IMR-90 (cell line): ENCODE measurements around the gene KCNG4. TPM values are rescaled to one million over a fixed set of nuclear protein-coding genes. Genes with fewer than 3 reads are reported as not detected.
A peak's percentile ranks its signal among the peaks of the same experiment; 100 is the strongest.

ENCODE experiments used
- ATAC-seq: fragments of 200-7000 bp; cut with Tn5 transposase; 2 replicates; pipeline ENCODE4 v1.9.1; 2020; ENCODE audit warnings: low read depth, mild to moderate bottlenecking, moderate library complexity
- BruUV-seq: library from RNA; stranded (reverse); fragments of 400-500 nt; replicated peaks from 2 replicates; lab custom pipeline; 2021; lab: Mats Ljungman, UMichigan
- CTCF ChIA-PET: fragments of 300-600 bp; formaldehyde crosslinking; extraction: SDS; loops from one replicate; lab custom pipeline; 2021; ENCODE audit warnings: antibody characterized with exemption; lab: Yijun Ruan, JAX
- POLR2A ChIA-PET: fragments of 300-600 bp; sonication (Branson Sonifier 250); formaldehyde crosslinking; loops from one replicate; lab custom pipeline; 2022; ENCODE audit warnings: antibody characterized with exemption; ENCODE audit not compliant: unreplicated experiment; lab: Charles Lee
- DNase-seq: peaks from one replicate; pipeline ENCODE4 v3.0.0; 2013
- H2AFZ ChIP-seq: replicated peaks from 2 replicates; pipeline ENCODE3; 2013; ENCODE audit warnings: low read length, mild to moderate bottlenecking; ENCODE audit not compliant: poor library complexity
- H2AK5ac ChIP-seq: 2 replicates; pipeline ENCODE4 v1.6.1; 2013; ENCODE audit warnings: low read depth, low read length, inconsistent platforms
- H2AK9ac ChIP-seq: replicated peaks from 2 replicates; pipeline ENCODE3; 2013; ENCODE audit warnings: mild to moderate bottlenecking, low read depth, low read length, moderate library complexity; ENCODE audit not compliant: poor library complexity
- H2BK120ac ChIP-seq: 2 replicates; pipeline ENCODE4 v1.6.1; 2013; ENCODE audit warnings: low read depth, low read length, inconsistent platforms
- H2BK15ac ChIP-seq: 3 replicates; pipeline ENCODE4 v1.6.1; 2013; ENCODE audit warnings: low read depth, low read length, inconsistent platforms
- H2BK20ac ChIP-seq: 2 replicates; pipeline ENCODE4 v1.6.1; 2013; ENCODE audit warnings: low read depth, mild to moderate bottlenecking, inconsistent platforms, low read length, moderate library complexity
- H2BK5ac ChIP-seq: 2 replicates; pipeline ENCODE4 v1.6.1; 2013; ENCODE audit warnings: mild to moderate bottlenecking, low read depth, low read length, inconsistent platforms; ENCODE audit not compliant: poor library complexity, severe bottlenecking
- H3K14ac ChIP-seq: replicated peaks from 2 replicates; pipeline ENCODE4 v1.6.1; 2013; ENCODE audit warnings: low read depth, low read length, inconsistent platforms
- H3K18ac ChIP-seq: 2 replicates; pipeline ENCODE4 v1.6.1; 2013; ENCODE audit warnings: low read depth, low read length, control low read depth
- H3K23ac ChIP-seq: 2 replicates; pipeline ENCODE4 v1.6.1; 2013; ENCODE audit warnings: low read depth, low read length, inconsistent platforms
- H3K27ac ChIP-seq: 2 replicates; pipeline ENCODE4 v1.5.1; 2013; ENCODE audit warnings: mild to moderate bottlenecking, control low read depth, low read length; ENCODE audit not compliant: insufficient read depth
- H3K27me3 ChIP-seq: 2 replicates; pipeline ENCODE4 v1.6.1; 2013; ENCODE audit warnings: low read length; ENCODE audit not compliant: control insufficient read depth, insufficient read depth
- H3K36me3 ChIP-seq: 2 replicates; pipeline ENCODE4 v1.6.1; 2013; ENCODE audit warnings: low read length, mixed read lengths; ENCODE audit not compliant: control insufficient read depth, insufficient read depth
- H3K4ac ChIP-seq: 2 replicates; pipeline ENCODE4 v1.6.1; 2013; ENCODE audit warnings: low read depth, low read length, inconsistent platforms
- H3K4me1 ChIP-seq: 2 replicates; pipeline ENCODE4 v1.6.1; 2013; ENCODE audit warnings: low read length, mixed read lengths; ENCODE audit not compliant: control insufficient read depth, insufficient read depth
- H3K4me2 ChIP-seq: 2 replicates; pipeline ENCODE4 v1.6.1; 2013; ENCODE audit warnings: low read depth, mild to moderate bottlenecking, control low read depth, low read length, moderate library complexity
- H3K4me3 ChIP-seq: 2 replicates; pipeline ENCODE4 v1.5.1; 2013; ENCODE audit warnings: low read depth, mild to moderate bottlenecking, control low read depth, low read length, moderate library complexity; ENCODE audit not compliant: insufficient read depth
- H3K56ac ChIP-seq: 2 replicates; pipeline ENCODE4 v1.6.1; 2013; ENCODE audit warnings: low read length, inconsistent platforms; ENCODE audit not compliant: insufficient read depth; ENCODE audit errors: extremely low read depth
- H3K79me1 ChIP-seq, 2 experiments: 2 replicates each; pipeline ENCODE4 v1.6.1; 2013; ENCODE audit warnings: low read length in 2 of 2, inconsistent platforms in 1 of 2, low read depth in 1 of 2
- H3K9ac ChIP-seq: 2 replicates; pipeline ENCODE4 v1.6.1; 2013; ENCODE audit warnings: low read depth, low read length, control low read depth
- H3K9me1 ChIP-seq: 2 replicates; pipeline ENCODE4 v1.6.1; 2013; ENCODE audit warnings: low read length, inconsistent platforms; ENCODE audit not compliant: insufficient read depth
- H3K9me3 ChIP-seq: 2 replicates; pipeline ENCODE4 v1.6.1; 2013; ENCODE audit warnings: low read length; ENCODE audit not compliant: control insufficient read depth, insufficient read depth
- H4K20me1 ChIP-seq: 2 replicates; pipeline ENCODE4 v1.6.1; 2013; ENCODE audit warnings: low read length, inconsistent platforms; ENCODE audit not compliant: insufficient read depth
- H4K5ac ChIP-seq: 2 replicates; pipeline ENCODE4 v1.6.1; 2013; ENCODE audit warnings: mild to moderate bottlenecking, low read depth, low read length, control low read depth
- H4K8ac ChIP-seq, 2 experiments: 2 replicates each; pipeline ENCODE4 v1.6.1; 2013; ENCODE audit warnings: low read depth in 2 of 2, low read length in 2 of 2, control low read depth in 1 of 2, inconsistent platforms in 1 of 2
- H4K91ac ChIP-seq: 2 replicates; pipeline ENCODE4 v1.6.1; 2013; ENCODE audit warnings: low read depth, low read length, inconsistent platforms; ENCODE audit not compliant: insufficient read depth
- BHLHE40 ChIP-seq: fragments of 150-350 bp; IDR thresholded peaks from 2 replicates; pipeline ENCODE4 v1.6.1; 2016; ENCODE audit warnings: mild to moderate bottlenecking, low read depth, low read length
- CHD1 ChIP-seq: IDR thresholded peaks from 2 replicates; pipeline ENCODE4 v1.6.1; 2012; ENCODE audit warnings: low read depth, low read length, improper control_type of control experiment
- CTCF ChIP-seq: conservative IDR thresholded peaks from 2 replicates; pipeline ENCODE4 v1.5.1; 2012; ENCODE audit warnings: mild to moderate bottlenecking, low read depth, low read length, improper control_type of control experiment
- ELK1 ChIP-seq: fragments of 150-350 bp; IDR thresholded peaks from 2 replicates; pipeline ENCODE4 v1.6.1; 2016; ENCODE audit warnings: low read depth, mild to moderate bottlenecking, low read length, moderate library complexity, borderline replicate concordance
- FOS ChIP-seq: fragments of 150-350 bp; IDR thresholded peaks from 2 replicates; pipeline ENCODE4 v1.6.1; 2016; ENCODE audit warnings: low read depth, low read length
- MAFK ChIP-seq: IDR thresholded peaks from 2 replicates; pipeline ENCODE4 v1.6.1; 2012; ENCODE audit warnings: low read depth, low read length, improper control_type of control experiment
- MAZ ChIP-seq: IDR thresholded peaks from 2 replicates; pipeline ENCODE4 v1.6.1; 2012; ENCODE audit warnings: low read depth, mild to moderate bottlenecking, low read length, improper control_type of control experiment, moderate library complexity, borderline replicate concordance
- MXI1 ChIP-seq: IDR thresholded peaks from 2 replicates; pipeline ENCODE4 v1.6.1; 2012; ENCODE audit warnings: low read depth, mild to moderate bottlenecking, low read length, moderate library complexity, borderline replicate concordance
- NFE2L2 ChIP-seq: fragments of 150-350 bp; IDR thresholded peaks from 2 replicates; pipeline ENCODE4 v1.6.1; 2016; ENCODE audit warnings: low read depth, mild to moderate bottlenecking, low read length
- RAD21 ChIP-seq: IDR thresholded peaks from 2 replicates; pipeline ENCODE4 v1.6.1; 2012; ENCODE audit warnings: low read length, improper control_type of control experiment
- RCOR1 ChIP-seq: IDR thresholded peaks from 2 replicates; pipeline ENCODE4 v1.6.1; 2012; ENCODE audit warnings: mild to moderate bottlenecking, low read length, improper control_type of control experiment; ENCODE audit not compliant: insufficient replicate concordance
- RFX5 ChIP-seq: IDR thresholded peaks from 2 replicates; pipeline ENCODE4 v1.8.0; 2012; ENCODE audit warnings: low read depth, mild to moderate bottlenecking, low read length, moderate library complexity
- SMC3 ChIP-seq: fragments of 150-350 bp; IDR thresholded peaks from 2 replicates; pipeline ENCODE4 v1.6.1; 2016; ENCODE audit warnings: low read depth, mild to moderate bottlenecking, antibody characterized with exemption, low read length, moderate library complexity
- USF2 ChIP-seq: fragments of 150-350 bp; IDR thresholded peaks from 2 replicates; pipeline ENCODE4 v1.6.1; 2017; ENCODE audit warnings: mild to moderate bottlenecking, antibody characterized with exemption, low read length, low read depth
- WGBS, 2 experiments: methylation state at CpG; one replicate each; pipeline versions ENCODE4 v1.1.5 to v1.1.7; 2013; ENCODE audit warnings: missing lambda C conversion rate in 2 of 2; ENCODE audit not compliant: insufficient read length in 1 of 2; ENCODE audit errors: extremely low coverage in 2 of 2; 5-methylcytosine and 5-hydroxymethylcytosine counted together
- dilution Hi-C: fragments of 300-500 bp; cut with HindIII; formaldehyde crosslinking; loops from one replicate; pipeline ENCODE4 v1.14.3; 2018; ENCODE audit warnings: low sequenced_read_pairs; ENCODE audit not compliant: unreplicated experiment
- in situ Hi-C: fragments of 300-500 bp; cut with MboI; formaldehyde crosslinking; loops from 3 replicates; pipeline ENCODE4 v1.14.3; 2019; ENCODE audit warnings: low sequenced_read_pairs, inconsistent platforms, mixed read lengths
- intact Hi-C: fragments of 100-400 bp; cut with micrococcal nuclease; formaldehyde crosslinking; loops from 2 replicates; pipeline ENCODE4 v1.10.0; 2022
- polyA plus RNA-seq, 3 experiments: library from polyadenylated mRNA; depleted of rRNA; stranded (reverse); fragments of >200 nt; gene quantifications; 2 replicates each; pipeline ENCODE4 v1.2.3, GENCODE V29; 2012; ENCODE audit warnings: low replicate concordance in 1 of 3
- total RNA-seq: library from RNA; depleted of rRNA; stranded (reverse); fragments of >200 nt; gene quantifications from 2 replicates; pipeline ENCODE4 v1.2.3, GENCODE V29; 2012

KCNG4 gene
- total and polyA plus RNA-seq, 2 of the 4 experiments (the other 2 are of a cell fraction), result not detected

GRCh38 chr16:84228256-84228838 lies 11.5 kb downstream of the KCNG4 start:
- H4K20me1 ChIP-seq, result no peaks in the 10 kb centered on the region
- no peaks in the 10 kb centered on the region for H3K79me1 ChIP-seq
- peak overlapping the region; percentile 78 for H4K91ac ChIP-seq
- peak overlapping the region; percentile 10; the same call in 1 of the 2 replicates for H3K18ac ChIP-seq
- peak overlapping the region; percentile 84 for H2AFZ ChIP-seq
- no peak overlapping the region for H3K4me3 ChIP-seq
- no peak overlapping the region for H3K9ac ChIP-seq
- H3K4ac ChIP-seq, result peak overlapping the region; percentile 62
- in situ Hi-C loops, result no loop called here
- 10% methylated on average over 4 of the region's 18 CpGs; no CpG with 5 or more reads in 1 of the 2 experiments for WGBS, 2 experiments
- ChIA-PET CTCF (interaction anchor here (1.2 to 1.5 kb wide), 2 partner anchors 8 to 41 kb away, joined by 3 to 7 read pairs; partner anchors contain the start of gene TAF1C), POLR2A (interaction anchor here (0.6 to 0.9 kb wide), 3 partner anchors 10 to 74 kb away, joined by 3 to 4 read pairs (median 3); no protein-coding TSS in a partner anchor)
- peak overlapping the region; percentile 72; the same call in 1 of the 2 replicates for H4K5ac ChIP-seq
- no peaks in the 10 kb centered on the region for H3K36me3 ChIP-seq
- no peak overlapping the region for H3K56ac ChIP-seq
- peak overlapping the region; percentile 54; the same call in 1 of the 2 replicates for H2AK5ac ChIP-seq
- peak overlapping the region in 1 of 2 experiments; percentile 56; a peak in 2 of 4 replicates for H4K8ac ChIP-seq
- peak overlapping the region; percentile 28 for H3K27ac ChIP-seq
- peaks cover 9% of the 10 kb centered on the region for H3K4me1 ChIP-seq
- peaks cover 6% of the 10 kb centered on the region; the same call in 1 of the 2 replicates for H3K9me1 ChIP-seq
- H2BK120ac ChIP-seq, result peak overlapping the region; percentile 65
- H3K14ac ChIP-seq, result 0 out of 2 replicates have a peak overlapping the region, but pooled peaks have one; percentile 4
- ATAC-seq (peak; percentile 98), DNase-seq (peak; percentile 89)
- H3K9me3 ChIP-seq, result no peaks in the 10 kb centered on the region
- peaks cover 13% of the 10 kb centered on the region for H3K27me3 ChIP-seq
- peak overlapping the region; percentile 53 for H2BK20ac ChIP-seq
- dilution Hi-C loops, result no loop called here
- peak overlapping the region; percentile 34; the same call in 1 of the 3 replicates for H2BK15ac ChIP-seq
- peak overlapping the region; percentile 17 for H2AK9ac ChIP-seq
- intact Hi-C loops, result no loop called here
- BruUV-seq, result no TSS peak
- H3K4me2 ChIP-seq, result peak overlapping the region; percentile 11; the same call in 1 of the 2 replicates
- no peak overlapping the region for H3K23ac ChIP-seq
- H2BK5ac ChIP-seq, result peak overlapping the region; percentile 22
- no peak for TF ChIP-seq RAD21
- TF ChIP-seq CTCF, result no peak
- no peak for TF ChIP-seq SMC3
- no peak for TF ChIP-seq CHD1
- no peak for TF ChIP-seq BHLHE40
- no peak for TF ChIP-seq RFX5
- TF ChIP-seq RCOR1, result no peak
- TF ChIP-seq MXI1, result no peak
- no peak for TF ChIP-seq ELK1
- peak; percentile 56; the same call in 1 of the 2 replicates for TF ChIP-seq MAFK
- no peak for TF ChIP-seq USF2
- TF ChIP-seq MAZ, result peak; percentile 59
- TF ChIP-seq NFE2L2, result peak; percentile 87
- TF ChIP-seq FOS, result peak; percentile 64
